Endothelial cell of umbilical vein (primary cell): Measurements from ENCODE around the gene APCDD1L. TPM values are rescaled to one million over a fixed set of nuclear protein-coding genes. Genes with fewer than 3 reads are reported as not detected.

ENCODE experiments used
- BruUV-seq: library from RNA; stranded (reverse); fragments of 400-500 nt; replicated peaks from 2 replicates; lab custom pipeline; 2021; lab: Mats Ljungman, UMichigan
- CTCF ChIA-PET: fragments of 300-600, 350-600 bp; sonication (Branson Sonifier 250); formaldehyde crosslinking; loops from one replicate; lab custom pipeline; 2021; ENCODE audit warnings: antibody characterized with exemption, inconsistent platforms; lab: Charles Lee
- POLR2A ChIA-PET: fragments of 300-600, 350-600 bp; sonication (Branson Sonifier 250); formaldehyde crosslinking; loops from one replicate; lab custom pipeline; 2021; ENCODE audit warnings: antibody characterized with exemption, inconsistent platforms; lab: Charles Lee
- DNase-seq: peaks from one replicate; pipeline ENCODE4 v3.0.0-alpha.2; 2011; ENCODE audit warnings: low read depth, low spot score
- FAIRE-seq: peaks from 2 replicates; lab custom pipeline; 2011; peaks lifted over from hg19 to GRCh38; lab: Jason Lieb, UNC
- H2AFZ ChIP-seq: 2 replicates; pipeline ENCODE4 v1.6.0; 2012; ENCODE audit warnings: low read depth, low read length, control low read depth, inconsistent platforms
- H3K27ac ChIP-seq: 2 replicates; pipeline ENCODE4 v1.5.1; 2011; ENCODE audit warnings: low read depth, mild to moderate bottlenecking, control low read depth, low read length, moderate library complexity; ENCODE audit not compliant: insufficient read depth
- H3K27me3 ChIP-seq, 2 experiments: 2 replicates each; pipeline versions ENCODE4 v1.6.0 to v1.6.1; 2011; ENCODE audit warnings: low read length in 2 of 2, mixed read lengths in 1 of 2; ENCODE audit not compliant: control insufficient read depth in 2 of 2, insufficient read depth in 2 of 2
- H3K36me3 ChIP-seq, 2 experiments: 2 replicates in 1 of 2; 3 replicates in 1 of 2; pipeline ENCODE4 v1.5.1; 2011; ENCODE audit warnings: low read length in 2 of 2, mild to moderate bottlenecking in 1 of 2, moderate library complexity in 1 of 2; ENCODE audit not compliant: control insufficient read depth in 2 of 2, insufficient read depth in 2 of 2; ENCODE audit errors: extremely low read depth in 1 of 2
- H3K4me1 ChIP-seq: 3 replicates; pipeline ENCODE4 v1.5.1; 2011; ENCODE audit warnings: mild to moderate bottlenecking, low read length; ENCODE audit not compliant: control insufficient read depth, insufficient read depth; ENCODE audit errors: extremely low read depth
- H3K4me2 ChIP-seq: 2 replicates; pipeline ENCODE4 v1.6.1; 2011; ENCODE audit warnings: low read length, control low read depth, mixed read lengths; ENCODE audit not compliant: insufficient read depth
- H3K4me3 ChIP-seq, 3 experiments: fragments of 200-600 bp in 1 of 3; sonication (generic), shearing (Covaris generic) in 1 of 3; replicated peaks in 1 of 3; 2 replicates each; pipeline ENCODE4 v1.5.1; 2011 to 2016; ENCODE audit warnings: control low read depth in 3 of 3, low read length in 3 of 3, mild to moderate bottlenecking in 2 of 3, inconsistent platforms in 1 of 3, low read depth in 1 of 3, moderate library complexity in 1 of 3; ENCODE audit not compliant: insufficient read depth in 1 of 3
- H3K79me2 ChIP-seq: 2 replicates; pipeline ENCODE4 v1.6.0; 2012; ENCODE audit warnings: low read length, inconsistent platforms; ENCODE audit not compliant: control insufficient read depth, insufficient read depth
- H3K9ac ChIP-seq: replicated peaks from 2 replicates; pipeline ENCODE3; 2011; ENCODE audit warnings: low read length, control low read depth; ENCODE audit not compliant: insufficient read depth; ENCODE audit errors: extremely low read depth
- H3K9me1 ChIP-seq: replicated peaks from 3 replicates; pipeline ENCODE4 v1.6.0; 2011; ENCODE audit warnings: mild to moderate bottlenecking, low read length; ENCODE audit not compliant: control insufficient read depth, insufficient read depth; ENCODE audit errors: extremely low read depth
- H3K9me3 ChIP-seq: replicated peaks from 2 replicates; pipeline ENCODE4 v1.5.1; 2012; ENCODE audit warnings: low read length, inconsistent platforms; ENCODE audit not compliant: control insufficient read depth, insufficient read depth
- H4K20me1 ChIP-seq: replicated peaks from 2 replicates; pipeline ENCODE3; 2011; ENCODE audit warnings: mild to moderate bottlenecking, low read length; ENCODE audit not compliant: control insufficient read depth, insufficient read depth; ENCODE audit errors: extremely low read depth
- CTCF ChIP-seq, 2 donors: IDR thresholded peaks; 1 replicate in 1 of 2; 2 replicates in 1 of 2; pipeline ENCODE4 v1.5.1; 2011; ENCODE audit warnings: low read length in 2 of 2, mild to moderate bottlenecking in 2 of 2, moderate library complexity in 2 of 2, control low read depth in 1 of 2, inconsistent platforms in 1 of 2, low read depth in 1 of 2; ENCODE audit not compliant: insufficient read depth in 1 of 2; ENCODE audit errors: extremely low read depth in 1 of 2
- FOS ChIP-seq: IDR thresholded peaks from 2 replicates; pipeline ENCODE4 v1.6.1; 2011; ENCODE audit warnings: mild to moderate bottlenecking, low read length, moderate library complexity, borderline replicate concordance; ENCODE audit not compliant: insufficient read depth
- POLR2A ChIP-seq: IDR thresholded peaks from 2 replicates; pipeline ENCODE4 v1.6.1; 2012; ENCODE audit warnings: low read depth, mild to moderate bottlenecking, control low read depth, low read length
- POLR2AphosphoS5 ChIP-seq: IDR thresholded peaks from 2 replicates; pipeline ENCODE4 v1.6.1; 2012; ENCODE audit warnings: low read depth, mild to moderate bottlenecking, control low read depth, low read length, moderate library complexity; ENCODE audit not compliant: insufficient read depth
- dilution Hi-C: fragments of 300-500 bp; cut with MboI; formaldehyde crosslinking; loops from one replicate; pipeline ENCODE4 v1.15.0; 2019; ENCODE audit warnings: low sequenced_read_pairs; ENCODE audit not compliant: extremely low pct_ligation_motif_present
- intact Hi-C: fragments of 100-400 bp; cut with micrococcal nuclease; formaldehyde crosslinking; loops from one replicate; pipeline ENCODE4 v1.10.0; 2022
- polyA plus RNA-seq, 4 experiments: library from polyadenylated mRNA; depleted of rRNA in 3 of 4; stranded (reverse) in 3 of 4; unstranded in 1 of 4; fragments of >200 nt; gene quantifications; 2 replicates each; pipeline versions ENCODE4 v1.2.1 to v1.2.3, GENCODE V29; 2011 to 2012; ENCODE audit warnings: missing spikeins in 1 of 4
- total RNA-seq: library from RNA; stranded (reverse); gene quantifications from 2 replicates; pipeline ENCODE4 v1.2.3, GENCODE V29; 2021
- TF ChIP-seq, protein P1 (sequence below): IDR thresholded peaks from 2 replicates; pipeline ENCODE4 v1.6.1; 2011; ENCODE audit not compliant: insufficient read depth, insufficient read length

APCDD1L gene
- total and polyA plus RNA-seq, 2 donors (not counting 3 experiments of a cell fraction or from before 2014, with no cell fraction given): 0.17 to 1.4 TPM

GRCh38 chr20:58418949-58419748 is 96.0 kb downstream of the APCDD1L start:
- Histone ChIP-seq H3K4me1 (peaks cover 4% of the 10 kb centered on the region), H3K9me3 (no peaks in the 10 kb centered on the region), H3K27ac (no peak overlapping the region), H3K4me2 (no peak overlapping the region), H3K27me3 (no peaks in the 10 kb centered on the region), H2AFZ (no peak overlapping the region), H3K4me3 (no peak overlapping the region), H3K36me3 (peaks cover 0 to 4% of the 10 kb centered on the region in 2 experiments), H3K79me2 (peaks cover 68% of the 10 kb centered on the region), H3K9me1 (no peaks in the 10 kb centered on the region), H3K9ac (no peak overlapping the region), H4K20me1 (peaks cover 9% of the 10 kb centered on the region)
- ChIA-PET CTCF (interaction anchor here (1.1 kb wide), 2 partner anchors 11 to 58 kb away, joined by 3 read pairs; no protein-coding TSS in a partner anchor), POLR2A (no interaction called here)
- no peak for FAIRE-seq
- no TSS peak for BruUV-seq
- dilution Hi-C loops (no loop called here), intact Hi-C loops (no loop called here)
- TF ChIP-seq CTCF (IDR thresholded peaks at IDR 0.05; ENCODE audit: extremely low read depth in 1 of 2, insufficient read depth in 1 of 2, low read depth in 1 of 2, low read length in 2 of 2) (no peak), POLR2AphosphoS5 (no peak), POLR2A (no peak), FOS (no peak)
- TF ChIP-seq, protein P1, sequence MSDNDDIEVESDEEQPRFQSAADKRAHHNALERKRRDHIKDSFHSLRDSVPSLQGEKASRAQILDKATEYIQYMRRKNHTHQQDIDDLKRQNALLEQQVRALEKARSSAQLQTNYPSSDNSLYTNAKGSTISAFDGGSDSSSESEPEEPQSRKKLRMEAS: no peak
- no peak for DNase-seq
